PFSK-1 (cell line): Measurements from ENCODE around the gene CDC42BPB.

Experiments used
- FOXP2 ChIP-seq: optimal IDR thresholded peaks from 2 replicates; pipeline ENCODE3; 2011; ENCODE audit warnings: borderline replicate concordance, control low read depth, inconsistent platforms; ENCODE audit not compliant: insufficient read depth; ENCODE audit errors: extremely low read length, extremely low read depth
- POLR2AphosphoS5 ChIP-seq: IDR thresholded peaks from 2 replicates; pipeline ENCODE4 v1.6.1; 2012; ENCODE audit warnings: low read depth, mild to moderate bottlenecking, control low read depth, low read length, moderate library complexity
- SIN3A ChIP-seq: IDR thresholded peaks from 2 replicates; pipeline ENCODE4 v1.6.1; 2012; ENCODE audit warnings: mild to moderate bottlenecking, low read length, moderate library complexity, borderline replicate concordance; ENCODE audit not compliant: insufficient read depth
- TAF1 ChIP-seq: IDR thresholded peaks from 2 replicates; pipeline ENCODE4 v1.6.1; 2012; ENCODE audit warnings: low read length, control low read depth, borderline replicate concordance; ENCODE audit not compliant: insufficient read depth
- TF ChIP-seq, protein P1 (sequence below), 2 experiments: IDR thresholded peaks; 2 replicates each; pipeline versions ENCODE4 v1.6.1 to v1.8.0; 2011 to 2012; ENCODE audit warnings: low read depth in 2 of 2, low read length in 2 of 2, control low read depth in 1 of 2, inconsistent platforms in 1 of 2, mild to moderate bottlenecking in 1 of 2, moderate library complexity in 1 of 2; ENCODE audit not compliant: insufficient read depth in 1 of 2

The CDC42BPB gene

DNA sequence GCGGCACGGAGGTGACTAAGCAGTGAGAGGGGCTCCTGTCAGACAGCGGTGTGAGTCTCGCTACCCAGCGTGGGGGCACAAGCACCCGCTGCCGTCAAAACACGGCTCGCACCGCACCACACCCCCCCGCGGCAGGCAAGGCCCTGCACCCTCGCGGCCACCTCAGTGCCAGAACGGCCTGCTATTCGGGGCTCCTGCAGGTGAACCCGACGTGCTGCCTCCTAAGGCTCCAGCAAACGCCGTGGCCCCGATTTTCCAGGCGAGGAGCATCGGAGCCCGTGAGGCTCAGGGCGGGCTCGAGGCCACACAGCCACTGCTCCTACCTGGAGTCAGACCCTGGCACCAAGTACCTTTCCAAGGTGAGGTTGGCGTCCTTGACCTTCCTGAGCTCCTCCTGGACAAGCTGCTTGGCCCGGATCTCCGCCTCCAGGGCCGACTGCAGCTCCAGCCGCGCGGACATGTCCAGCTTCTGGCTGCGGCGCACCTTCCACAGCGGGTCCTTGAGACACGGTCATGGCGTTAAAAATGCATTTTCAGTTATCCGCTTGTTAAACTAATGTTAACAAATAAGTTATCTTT, 93.1 kb downstream of the CDC42BPB start:
- TF ChIP-seq TAF1 (no peak), FOXP2 (no peak), SIN3A (no peak), POLR2AphosphoS5 (no peak)
- TF ChIP-seq, protein P1, sequence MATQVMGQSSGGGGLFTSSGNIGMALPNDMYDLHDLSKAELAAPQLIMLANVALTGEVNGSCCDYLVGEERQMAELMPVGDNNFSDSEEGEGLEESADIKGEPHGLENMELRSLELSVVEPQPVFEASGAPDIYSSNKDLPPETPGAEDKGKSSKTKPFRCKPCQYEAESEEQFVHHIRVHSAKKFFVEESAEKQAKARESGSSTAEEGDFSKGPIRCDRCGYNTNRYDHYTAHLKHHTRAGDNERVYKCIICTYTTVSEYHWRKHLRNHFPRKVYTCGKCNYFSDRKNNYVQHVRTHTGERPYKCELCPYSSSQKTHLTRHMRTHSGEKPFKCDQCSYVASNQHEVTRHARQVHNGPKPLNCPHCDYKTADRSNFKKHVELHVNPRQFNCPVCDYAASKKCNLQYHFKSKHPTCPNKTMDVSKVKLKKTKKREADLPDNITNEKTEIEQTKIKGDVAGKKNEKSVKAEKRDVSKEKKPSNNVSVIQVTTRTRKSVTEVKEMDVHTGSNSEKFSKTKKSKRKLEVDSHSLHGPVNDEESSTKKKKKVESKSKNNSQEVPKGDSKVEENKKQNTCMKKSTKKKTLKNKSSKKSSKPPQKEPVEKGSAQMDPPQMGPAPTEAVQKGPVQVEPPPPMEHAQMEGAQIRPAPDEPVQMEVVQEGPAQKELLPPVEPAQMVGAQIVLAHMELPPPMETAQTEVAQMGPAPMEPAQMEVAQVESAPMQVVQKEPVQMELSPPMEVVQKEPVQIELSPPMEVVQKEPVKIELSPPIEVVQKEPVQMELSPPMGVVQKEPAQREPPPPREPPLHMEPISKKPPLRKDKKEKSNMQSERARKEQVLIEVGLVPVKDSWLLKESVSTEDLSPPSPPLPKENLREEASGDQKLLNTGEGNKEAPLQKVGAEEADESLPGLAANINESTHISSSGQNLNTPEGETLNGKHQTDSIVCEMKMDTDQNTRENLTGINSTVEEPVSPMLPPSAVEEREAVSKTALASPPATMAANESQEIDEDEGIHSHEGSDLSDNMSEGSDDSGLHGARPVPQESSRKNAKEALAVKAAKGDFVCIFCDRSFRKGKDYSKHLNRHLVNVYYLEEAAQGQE (IDR thresholded peaks at IDR 0.05; ENCODE audit: insufficient read depth in 1 of 2, low read depth in 2 of 2, low read length in 2 of 2) = no peak

DNA sequence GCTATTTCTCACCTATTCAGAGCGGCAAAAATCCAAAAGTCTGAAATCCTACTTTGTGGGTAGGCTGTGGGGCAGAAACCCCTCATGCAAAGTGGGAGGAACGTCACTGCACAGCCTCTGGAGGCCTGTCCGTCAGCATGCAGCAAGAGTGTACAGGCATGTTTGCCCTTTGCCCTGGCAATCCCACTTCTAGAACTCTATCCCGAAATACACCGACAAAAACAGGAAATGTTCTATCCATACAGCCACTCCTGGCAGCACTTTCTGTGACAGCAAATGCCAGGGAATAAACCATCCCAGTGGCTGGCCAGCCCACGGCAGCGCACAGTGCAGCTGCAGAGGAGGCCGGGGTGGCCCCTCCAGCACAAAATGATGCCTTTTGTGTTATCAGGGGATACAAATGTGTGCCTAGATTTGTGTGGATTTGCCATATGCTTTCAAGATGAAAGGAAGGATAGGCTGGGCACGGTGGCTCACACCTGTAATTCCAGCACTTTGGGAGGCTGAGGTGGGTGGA, 95.2 kb downstream of the CDC42BPB start:
- TF ChIP-seq FOXP2 = no peak
- TF ChIP-seq, protein P1 (IDR thresholded peaks at IDR 0.05; ENCODE audit: insufficient read depth in 1 of 2, low read depth in 2 of 2, low read length in 2 of 2) = no peak

- TF ChIP-seq, protein P1 (IDR thresholded peaks at IDR 0.05; ENCODE audit: insufficient read depth in 1 of 2, low read depth in 2 of 2, low read length in 2 of 2) = no peak
- TF ChIP-seq POLR2AphosphoS5 (no peak), SIN3A (no peak), TAF1 (no peak), FOXP2 (no peak)
Measured at GRCh38 chr14:102958461-102958860, 98.9 kb downstream of the CDC42BPB start.

DNA sequence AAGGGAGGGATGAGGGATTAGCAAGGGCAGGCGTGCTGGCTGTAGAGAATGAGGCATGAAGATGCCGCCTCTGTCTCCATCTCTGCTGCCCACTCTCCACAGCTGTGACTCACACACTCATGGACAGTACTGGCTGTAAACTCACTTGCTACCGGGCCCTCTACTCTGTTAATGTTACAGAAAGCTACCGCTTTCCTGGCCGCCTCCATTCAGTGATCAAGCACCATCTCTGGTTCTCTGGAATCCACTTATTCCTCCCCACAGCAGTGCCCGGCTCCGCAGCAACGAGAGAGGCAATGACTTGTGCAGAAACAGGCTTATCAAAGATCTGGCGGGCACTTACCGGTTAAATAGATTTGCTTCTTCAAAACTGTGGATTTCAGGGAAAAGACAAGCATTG, 100.1 kb downstream of the CDC42BPB start:
- TF ChIP-seq SIN3A (no peak), TAF1 (no peak), POLR2AphosphoS5 (no peak), FOXP2 (no peak)
- TF ChIP-seq, protein P1 (IDR thresholded peaks at IDR 0.05; ENCODE audit: insufficient read depth in 1 of 2, low read depth in 2 of 2, low read length in 2 of 2) = no peak

- TF ChIP-seq, protein P1 (IDR thresholded peaks at IDR 0.05; ENCODE audit: insufficient read depth in 1 of 2, low read depth in 2 of 2, low read length in 2 of 2) = no peak
- no peak for TF ChIP-seq SIN3A
- TF ChIP-seq FOXP2 = no peak
Measured at GRCh38 chr14:102955636-102956408, 101.5 kb downstream of the CDC42BPB start.
